HG03175 (cell line): Measurements from ENCODE around the gene SGSM1.
"Not testable (repeated sequence)": the region's sequence is repeated elsewhere in the genome, so short reads cannot be mapped to it uniquely, and the experiment has no call there.

Experiments used
- ATAC-seq: cut with Tn5 transposase; IDR thresholded peaks from one replicate; pipeline ENCODE4 v1.9.1; 2021; ENCODE audit warnings: mild to moderate bottlenecking, moderate library complexity; ENCODE audit not compliant: unreplicated experiment

SGSM1 gene

DNA sequence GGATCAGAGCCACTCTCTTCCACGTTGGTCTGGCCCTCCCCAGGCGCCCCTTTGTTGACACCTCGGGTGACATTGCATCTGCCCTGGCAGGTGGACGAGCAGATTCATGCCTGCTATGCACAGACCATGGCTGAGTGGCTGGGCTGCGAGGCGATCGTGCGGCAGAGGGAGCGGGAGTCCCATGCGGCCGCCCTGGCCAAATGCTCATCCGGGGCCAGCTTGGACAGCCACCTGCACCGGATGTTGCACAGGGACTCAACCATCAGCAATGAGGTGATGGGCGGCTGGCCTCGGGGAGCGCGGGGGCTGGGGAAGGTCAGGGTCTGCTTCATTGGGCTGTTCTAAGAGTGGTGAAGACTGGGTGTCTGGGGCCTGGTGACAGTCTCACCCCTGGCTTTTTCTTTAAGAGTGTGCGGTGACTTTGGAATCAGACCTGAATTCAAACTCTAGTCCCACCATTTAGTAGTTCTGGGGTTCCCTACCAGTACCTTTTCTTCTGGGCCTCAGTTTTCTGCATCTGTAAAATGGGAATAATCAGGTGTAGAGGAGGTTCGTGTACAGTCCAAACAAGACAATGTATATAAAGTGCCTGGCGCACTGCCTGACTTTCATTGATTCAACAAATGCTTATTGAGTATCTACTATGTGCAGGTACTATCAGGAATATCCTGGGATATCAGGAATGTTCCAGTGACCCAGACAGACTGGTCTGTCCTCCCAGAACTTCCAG lies 87.5 kb downstream of the SGSM1 start:
- ATAC-seq: no peak

DNA sequence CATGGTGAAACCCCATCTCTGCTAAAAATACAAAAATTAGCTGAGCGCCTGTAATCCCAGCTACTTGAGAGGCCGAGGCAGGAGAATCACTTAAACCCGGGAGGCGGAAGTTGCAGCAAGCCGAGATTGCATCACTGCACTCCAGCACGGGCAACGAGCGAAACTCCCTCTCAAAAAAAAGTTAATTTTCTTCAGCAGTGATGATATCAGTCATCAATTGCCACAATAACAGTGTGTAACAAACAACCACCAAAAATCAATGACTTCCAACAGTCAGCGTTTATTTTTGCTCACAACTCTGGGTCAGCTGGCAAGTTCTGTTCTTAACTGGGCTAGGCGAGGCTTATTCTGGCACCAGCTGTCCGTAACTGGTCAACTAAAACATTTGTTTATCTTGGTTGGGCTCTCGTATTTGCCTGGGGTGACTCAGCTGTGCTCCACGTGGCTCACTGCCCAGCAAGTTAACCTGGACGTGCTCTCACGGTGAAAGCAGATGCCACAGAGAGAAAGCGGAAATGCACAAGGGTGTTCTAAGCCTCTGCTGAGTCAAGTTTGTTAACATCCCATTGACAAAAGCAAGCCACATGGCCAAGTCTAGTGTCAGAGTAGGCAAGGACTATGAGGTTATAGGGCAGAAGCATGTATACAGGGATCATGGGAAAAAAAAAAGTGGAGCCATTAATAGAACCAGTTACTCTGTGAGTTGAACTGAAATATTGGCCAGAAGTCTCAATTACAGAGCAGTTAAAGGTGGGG lies 88.4 kb downstream of the SGSM1 start:
- no peak for ATAC-seq

DNA sequence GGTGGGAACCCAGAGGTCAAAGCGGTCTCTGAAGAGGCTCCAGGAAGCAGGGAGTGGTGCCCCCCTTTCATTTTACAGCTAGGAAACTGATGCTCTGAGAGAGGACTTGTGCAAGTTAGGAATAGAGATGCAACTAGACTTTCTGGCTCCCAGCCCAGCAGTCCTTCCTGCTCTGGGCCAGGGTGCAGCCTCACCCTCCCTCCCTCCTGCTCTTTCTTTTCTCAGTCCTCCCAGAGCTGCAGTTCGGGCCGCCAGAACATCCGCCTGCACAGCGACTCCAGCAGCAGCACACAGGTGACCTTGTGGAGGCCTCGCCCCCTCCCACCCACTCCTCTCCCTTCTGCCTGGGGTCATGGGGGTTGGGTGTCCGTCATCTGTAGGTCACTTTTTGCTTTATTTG lies 89.0 kb downstream of the SGSM1 start:
- ATAC-seq: no peak

DNA sequence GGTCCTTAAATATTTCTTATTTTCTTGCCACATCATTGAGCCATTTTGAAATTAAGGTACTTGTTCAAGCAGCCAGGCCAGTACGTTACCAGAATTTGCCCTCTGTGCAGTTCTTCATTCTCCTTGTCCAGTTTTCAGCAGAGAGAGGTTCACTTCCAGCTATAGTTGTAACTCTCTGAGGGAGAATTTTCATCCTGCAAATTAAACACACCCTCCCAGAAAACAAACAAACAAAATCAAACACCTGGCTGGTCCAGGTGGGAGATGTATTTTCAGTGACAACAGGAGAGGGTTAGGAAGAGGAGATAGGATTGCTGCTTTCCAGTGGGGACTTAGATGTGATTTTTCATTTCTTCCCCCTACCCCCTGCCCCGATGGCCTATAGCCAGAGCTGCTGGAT lies 95.4 kb downstream of the SGSM1 start:
- no peak for ATAC-seq

DNA sequence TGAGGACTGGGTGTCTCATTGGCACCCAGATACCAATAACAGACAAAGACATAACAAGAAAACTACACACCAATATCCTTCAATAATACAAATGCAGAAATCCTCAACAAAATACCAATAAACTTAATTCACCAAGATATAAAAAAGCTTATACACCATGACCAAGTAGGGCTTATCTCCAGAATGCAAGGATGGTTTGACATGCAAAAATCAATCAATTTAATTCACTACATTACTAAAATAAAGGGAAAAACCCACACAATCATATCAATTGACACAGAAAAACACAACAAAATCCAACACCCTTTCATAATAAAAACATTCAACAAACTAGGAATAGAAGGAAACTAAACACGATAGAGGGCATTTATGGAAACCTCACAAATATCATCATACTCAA lies 99.9 kb downstream of the SGSM1 start:
- no peak for ATAC-seq

DNA sequence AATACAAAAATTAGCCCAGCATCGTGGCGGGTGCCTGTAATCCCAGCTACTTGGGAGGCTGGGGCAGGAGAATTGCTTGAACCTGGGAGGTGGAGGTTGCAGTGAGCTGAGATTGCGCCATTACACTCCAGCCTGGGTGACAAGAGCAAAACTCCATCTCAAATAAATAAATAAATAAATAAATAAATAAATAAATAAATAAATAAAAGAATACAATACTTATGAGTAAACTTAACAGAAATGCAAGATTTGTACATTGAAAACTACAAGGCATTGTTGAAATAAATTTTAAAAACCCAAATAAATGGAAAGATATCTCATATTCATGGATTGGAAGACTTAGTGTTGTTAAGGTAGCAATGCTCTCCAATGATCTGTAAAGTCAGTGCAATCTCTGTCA lies 101.1 kb downstream of the SGSM1 start:
- ATAC-seq: not testable (repeated sequence)

DNA sequence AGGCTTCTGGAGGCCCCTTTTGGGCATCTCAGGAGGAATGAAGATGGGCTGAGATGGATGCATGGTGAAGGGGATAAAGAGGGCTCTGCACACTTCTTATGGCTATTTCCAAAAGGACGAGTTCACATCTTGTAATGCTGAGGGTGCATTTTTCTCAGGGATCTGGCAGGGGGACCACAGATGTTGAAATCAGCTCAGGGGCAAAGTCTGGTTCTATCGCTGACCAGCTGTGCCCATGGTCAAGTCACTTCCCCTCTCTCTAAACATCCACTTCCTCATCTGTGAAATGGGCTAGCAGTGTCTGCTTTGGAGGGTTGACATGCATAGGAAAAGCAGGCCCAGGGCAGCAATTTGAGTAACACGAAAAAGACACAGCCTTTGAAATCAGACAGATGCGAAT lies 114.0 kb downstream of the SGSM1 start:
- no peak for ATAC-seq

DNA sequence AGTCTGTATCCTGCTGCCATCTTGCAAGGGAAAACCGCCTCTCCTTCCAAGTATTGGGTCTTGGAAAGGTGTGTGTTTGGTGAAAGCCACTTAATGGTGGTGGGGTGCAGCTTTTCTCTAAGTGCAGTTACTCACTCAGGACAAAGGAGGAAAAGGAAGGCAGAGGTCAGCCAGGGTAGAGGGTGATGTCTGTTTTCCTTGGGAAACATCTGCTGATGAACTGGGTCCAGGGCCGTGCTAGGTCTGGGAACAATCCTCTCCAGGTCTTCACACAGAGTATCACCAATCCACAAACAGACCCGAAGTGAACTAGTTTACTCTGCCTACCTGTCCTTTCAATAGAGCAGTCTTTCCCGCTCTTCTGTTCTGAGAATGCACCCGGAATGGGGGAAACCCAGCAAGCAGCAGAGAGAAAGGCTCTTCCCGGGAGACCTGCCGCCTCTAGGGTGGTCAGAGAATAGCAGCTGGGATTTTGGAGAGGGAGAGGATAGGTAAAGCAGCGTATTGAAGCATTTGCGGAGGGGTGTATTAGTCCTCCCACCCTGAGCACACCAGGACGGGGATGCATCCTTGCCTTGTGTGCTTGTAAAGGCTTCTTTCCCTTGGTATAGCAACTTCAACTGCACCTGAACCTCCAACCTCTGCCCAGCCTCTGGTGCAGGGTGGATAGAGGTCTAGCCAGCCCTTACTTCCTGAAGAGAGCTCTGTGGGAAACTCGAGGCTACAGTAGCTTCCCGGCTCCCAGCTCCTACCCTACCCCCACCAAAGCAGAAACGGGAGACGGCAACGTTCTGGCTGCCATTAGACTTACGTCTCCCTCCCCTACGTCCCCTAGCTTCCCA lies 119.8 kb downstream of the SGSM1 start:
- ATAC-seq: no peak

DNA sequence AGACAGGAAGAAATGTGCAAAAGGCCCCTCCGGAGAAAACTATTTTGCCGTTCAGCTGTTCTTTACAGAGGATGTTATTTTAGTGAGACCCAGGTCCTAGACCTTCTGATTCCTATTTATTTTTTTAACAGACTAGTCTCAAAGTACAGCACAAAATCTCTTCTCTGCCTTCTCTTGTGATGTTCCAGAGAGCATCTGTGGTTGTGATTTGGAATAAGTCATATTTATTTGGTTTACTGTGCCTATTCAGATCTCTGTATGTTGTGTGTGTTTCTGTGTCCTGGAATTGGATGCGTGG lies 120.4 kb downstream of the SGSM1 start:
- no peak for ATAC-seq

DNA sequence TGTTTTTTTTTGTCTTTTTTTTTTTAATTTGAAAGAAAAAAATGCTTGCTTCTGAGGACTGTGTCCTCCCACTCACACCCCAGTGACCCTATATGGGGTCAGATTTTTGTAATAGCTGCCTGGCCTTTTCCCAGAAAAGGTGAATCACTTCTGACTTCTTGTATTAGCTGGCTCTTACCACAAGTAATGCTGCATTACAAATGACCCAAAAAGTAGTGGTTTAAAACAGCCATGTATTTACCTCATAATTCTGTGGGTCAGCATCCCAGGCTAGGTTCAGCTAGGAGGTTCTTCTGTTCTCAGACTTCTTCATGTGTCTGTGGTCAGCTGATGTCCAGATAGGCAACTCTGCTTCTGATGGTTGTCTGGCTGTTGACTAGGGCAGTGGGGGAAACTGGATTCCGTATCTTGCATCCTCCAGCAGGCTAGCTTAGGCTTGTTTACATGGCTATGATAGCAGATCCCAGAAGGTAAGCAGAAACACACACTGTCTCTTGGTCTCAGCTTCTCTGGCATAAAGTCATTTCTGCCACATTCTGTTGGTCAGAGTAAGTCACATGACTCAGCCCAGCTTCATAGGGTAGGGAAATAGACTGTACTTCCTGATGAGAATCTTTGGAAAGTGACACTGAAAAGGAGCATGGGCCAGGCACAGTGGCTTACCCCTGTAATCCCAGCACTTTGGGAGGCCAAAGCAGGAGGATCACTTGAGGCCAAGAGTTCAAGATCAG lies 121.0 kb downstream of the SGSM1 start:
- no peak for ATAC-seq

DNA sequence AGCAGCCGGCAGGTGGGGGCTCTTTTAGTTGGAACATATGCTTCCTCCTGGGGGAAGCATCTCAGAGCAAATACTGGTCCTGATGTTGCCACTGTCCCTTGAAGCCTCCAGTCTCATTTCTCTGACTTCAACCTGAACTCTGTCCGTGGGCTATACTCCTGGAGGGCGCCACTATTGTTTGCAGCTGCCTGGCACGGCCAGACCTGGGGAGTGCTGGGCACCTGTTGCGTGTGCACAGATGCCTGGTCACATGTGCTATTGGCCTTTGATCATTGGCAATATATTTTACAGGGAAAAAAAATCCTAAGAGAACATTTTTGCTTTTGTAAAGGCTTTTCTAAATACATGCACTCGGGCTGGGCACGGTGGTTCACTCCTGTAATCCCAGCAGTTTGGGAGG lies 122.3 kb downstream of the SGSM1 start:
- no peak for ATAC-seq

DNA sequence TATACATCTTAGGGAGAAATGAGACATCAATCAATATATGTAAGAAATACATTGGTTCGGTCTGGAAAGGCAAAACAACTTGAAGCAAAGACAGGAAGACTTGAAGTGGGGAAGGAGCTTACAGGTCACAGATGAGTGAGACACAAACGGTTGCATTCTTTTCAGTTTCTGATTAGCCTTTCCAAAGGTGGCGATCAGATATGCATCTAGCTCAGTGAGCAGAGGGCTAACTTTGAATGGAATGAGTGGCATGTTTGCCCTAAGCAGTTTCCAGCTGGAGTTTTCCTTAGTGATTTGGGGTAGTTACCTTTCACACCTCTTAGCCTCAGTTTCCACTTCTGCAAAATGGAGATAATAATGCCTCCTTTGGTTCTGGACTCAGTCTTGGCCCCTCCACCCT lies 124.7 kb downstream of the SGSM1 start:
- no peak for ATAC-seq

DNA sequence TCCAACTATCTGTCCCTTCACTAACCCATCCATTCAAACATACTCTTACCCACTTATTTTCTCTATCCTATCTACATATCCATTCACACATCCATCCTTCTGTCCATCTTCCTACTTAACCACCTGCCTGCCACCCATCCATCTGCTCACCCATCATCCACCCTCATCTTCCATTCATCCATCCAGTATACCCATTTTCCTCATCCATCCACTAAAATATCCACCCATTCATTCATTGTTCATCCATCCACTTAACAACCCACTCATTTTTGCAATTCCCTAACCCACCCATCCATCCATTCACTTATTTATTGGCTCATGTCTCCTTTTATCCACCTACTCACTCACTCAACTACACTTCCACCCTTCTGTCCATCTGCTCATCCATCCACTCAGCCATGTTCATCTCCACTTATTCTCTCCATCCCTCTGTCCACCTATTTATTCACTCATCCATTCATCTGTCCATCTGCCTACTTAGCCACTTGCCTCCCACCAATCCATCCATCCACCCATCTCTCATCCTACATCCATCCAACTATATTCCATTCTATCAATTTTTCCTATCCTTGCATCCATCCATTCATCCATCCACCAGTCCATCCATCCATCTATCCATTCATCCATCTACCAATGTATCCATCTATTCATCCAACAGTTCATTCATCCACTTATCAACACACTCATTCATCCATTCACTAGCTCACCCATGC lies 129.9 kb downstream of the SGSM1 start:
- ATAC-seq: no peak

DNA sequence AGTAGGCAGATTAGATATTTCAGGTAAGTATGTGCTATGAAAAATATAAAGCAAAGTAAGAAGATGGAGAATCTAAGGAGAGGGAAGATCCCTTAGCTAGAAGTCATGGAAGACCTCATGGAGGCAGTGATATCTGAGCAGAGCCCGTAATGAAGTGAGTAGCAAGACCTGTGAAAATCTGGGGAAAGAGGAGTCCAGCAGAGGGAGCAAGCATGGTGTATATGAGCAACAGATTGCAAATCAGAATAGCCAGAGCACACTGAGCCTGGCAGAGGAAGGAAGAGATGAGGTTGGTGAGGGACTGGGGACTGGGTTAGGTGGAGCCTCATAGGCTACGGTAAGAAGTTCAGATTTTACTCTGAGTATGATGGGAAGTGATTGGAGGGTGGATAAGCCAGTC lies 131.1 kb downstream of the SGSM1 start:
- no peak for ATAC-seq

DNA sequence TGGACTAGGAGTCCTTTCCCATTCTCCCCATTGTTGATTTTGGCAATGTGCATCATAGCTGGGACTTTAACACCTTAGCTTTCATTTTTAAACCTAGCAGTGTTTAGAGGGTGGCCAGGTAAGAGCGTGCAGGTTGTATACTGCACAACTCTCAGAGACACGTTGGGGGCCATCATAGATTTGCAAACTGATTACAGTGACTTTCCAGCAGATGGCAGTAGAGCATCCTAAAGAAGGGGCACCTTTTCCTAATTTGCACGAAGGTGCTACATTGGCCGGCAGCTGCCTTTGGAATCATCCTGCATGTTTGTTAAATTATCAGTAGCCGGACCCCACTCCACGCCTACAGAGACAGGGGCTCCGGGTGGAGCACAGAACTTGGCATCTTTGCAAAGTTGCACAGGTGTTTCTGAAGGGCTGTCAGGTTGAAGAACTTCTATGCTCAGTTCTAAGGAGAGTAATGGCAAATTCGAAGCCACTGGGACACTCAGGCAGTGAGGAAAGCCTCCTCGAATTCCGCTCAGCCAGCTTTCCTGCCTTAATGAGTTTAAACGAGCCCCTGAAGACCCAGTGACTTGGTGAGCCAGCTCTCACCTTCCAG lies 132.8 kb downstream of the SGSM1 start:
- no peak for ATAC-seq

DNA sequence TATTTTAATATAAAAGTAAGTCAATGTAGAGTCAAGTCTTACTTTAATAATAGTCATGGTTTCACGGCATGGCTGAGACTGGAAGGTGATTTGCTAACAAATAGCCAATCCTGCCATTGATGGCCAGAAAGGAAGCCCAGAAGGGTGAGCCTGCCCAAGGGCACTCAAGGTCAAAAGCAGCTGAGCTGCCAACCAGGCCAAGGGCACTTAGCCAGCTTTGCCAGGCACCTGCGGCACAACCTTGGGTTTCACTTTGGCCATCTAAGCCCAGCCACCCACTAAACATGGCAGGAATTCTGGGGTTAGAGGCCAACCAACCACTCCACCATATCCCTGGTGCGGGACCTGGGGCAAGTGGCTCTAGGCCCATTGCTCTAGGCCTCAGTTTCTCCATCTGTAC lies 136.3 kb downstream of the SGSM1 start:
- ATAC-seq: no peak

DNA sequence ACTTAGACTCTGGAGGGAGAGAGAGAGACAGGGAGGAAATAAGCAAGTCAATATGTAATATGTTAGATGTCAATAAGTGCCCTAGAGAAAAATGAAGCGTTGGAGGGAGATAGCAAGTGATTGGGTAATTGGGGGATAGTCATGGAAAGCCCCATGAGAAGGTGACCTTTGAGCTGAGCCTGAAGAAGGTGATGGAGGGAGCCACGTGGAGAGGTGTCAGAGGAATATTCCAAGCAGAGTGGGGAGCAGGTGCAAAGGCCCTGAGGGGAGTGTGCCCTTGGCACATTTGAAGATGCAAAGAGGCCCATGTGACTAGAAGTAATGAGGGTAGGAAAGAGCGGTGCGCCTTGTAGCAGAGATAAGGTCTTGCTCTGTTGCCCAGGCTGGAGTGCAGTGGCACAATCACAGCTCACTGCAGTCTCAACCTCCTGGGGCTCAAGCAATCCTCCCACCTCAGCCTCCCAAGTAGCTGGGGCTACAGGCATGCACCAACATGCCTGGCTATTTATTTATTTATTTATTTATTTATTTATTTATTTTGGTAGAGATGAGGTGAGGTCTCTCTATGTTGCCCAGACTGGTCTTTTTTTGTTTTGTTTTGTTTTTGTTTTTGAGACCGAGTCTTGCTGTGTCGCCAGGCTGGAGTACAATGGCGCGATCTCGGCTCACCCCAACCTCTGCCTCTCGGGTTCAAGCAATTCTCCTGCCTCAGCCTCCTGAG lies 138.4 kb downstream of the SGSM1 start:
- no peak for ATAC-seq

DNA sequence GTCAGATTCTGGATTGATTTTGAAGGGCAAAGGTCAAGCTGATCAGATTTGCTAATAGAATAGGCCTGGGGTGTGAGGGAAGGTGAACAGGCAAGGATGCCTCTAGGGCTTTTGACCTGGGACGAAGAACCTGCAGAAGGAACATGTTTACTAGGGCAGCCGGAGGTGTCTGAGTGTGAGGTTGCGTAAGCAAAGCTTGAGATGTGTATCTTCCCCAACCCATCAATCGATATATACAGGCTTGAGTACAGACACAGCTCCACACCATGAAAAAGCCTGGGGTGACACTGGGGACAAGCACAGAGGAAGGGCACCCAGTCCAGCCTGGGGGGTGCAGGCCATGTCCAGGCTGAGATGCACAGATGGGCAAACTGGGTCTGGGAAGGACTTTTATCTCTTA lies 139.4 kb downstream of the SGSM1 start:
- ATAC-seq: no peak

DNA sequence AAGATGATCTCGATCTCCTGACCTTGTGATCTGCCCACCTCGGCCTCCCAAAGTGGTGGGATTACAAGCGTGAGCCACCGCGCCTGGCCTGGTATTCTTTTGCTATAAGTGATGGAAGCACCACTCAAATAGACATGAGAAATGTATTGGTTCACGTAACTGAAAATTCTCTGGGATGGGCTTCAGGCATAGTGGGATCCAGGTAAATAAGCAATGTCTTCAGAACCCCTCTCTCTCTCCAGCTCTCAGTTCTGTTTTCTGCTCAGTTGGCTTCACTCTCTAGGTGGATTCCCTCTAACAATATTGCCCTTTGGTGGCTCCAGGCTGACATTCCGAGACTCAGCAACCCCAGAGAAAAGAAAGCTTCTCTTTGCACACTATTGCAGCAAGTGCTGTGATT lies 141.4 kb downstream of the SGSM1 start:
- no peak for ATAC-seq

DNA sequence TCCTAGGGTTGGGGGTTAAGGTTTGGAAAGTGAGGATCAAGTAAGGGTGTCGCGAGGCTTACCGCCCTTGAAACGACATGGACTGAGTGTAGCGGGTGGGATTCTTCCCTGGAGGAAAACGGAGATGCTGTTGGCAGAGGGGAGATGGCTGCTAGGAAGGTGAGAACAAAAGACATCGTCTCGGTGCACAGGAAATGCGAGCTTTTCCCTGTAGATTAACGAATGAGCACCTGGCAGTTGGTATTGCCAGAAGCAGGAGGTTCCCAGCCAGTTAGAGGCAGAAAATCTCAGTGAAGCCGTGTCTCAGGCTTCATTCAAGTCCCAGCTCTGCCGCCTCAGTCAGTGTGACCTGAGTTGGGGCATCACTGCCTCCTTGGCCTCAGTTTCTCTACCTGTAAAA lies 141.9 kb downstream of the SGSM1 start:
- no peak for ATAC-seq
